Measurements from ENCODE around the gene HAGH.
A peak's percentile ranks its signal among the peaks of the same experiment; 100 is the strongest.

The HAGH gene

DNA sequence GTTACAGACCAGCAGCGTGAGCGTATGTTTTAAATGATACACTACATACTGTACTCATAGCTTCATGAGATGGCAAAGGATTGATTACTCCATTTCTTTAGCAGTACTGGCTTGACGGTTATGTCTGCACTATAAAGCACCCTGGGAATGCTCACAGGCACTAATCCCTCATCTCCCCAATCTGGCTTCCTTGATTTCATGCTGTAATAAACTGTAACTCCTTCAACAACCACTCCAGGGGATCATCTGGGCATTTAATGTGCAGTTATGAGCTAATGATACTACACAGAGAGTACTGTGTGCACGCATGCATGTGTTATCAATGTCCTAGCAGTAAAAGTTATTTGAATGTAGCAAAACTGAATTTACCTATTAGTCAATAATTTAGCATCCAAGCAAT lies 25.2 kb upstream of the HAGH start:
- Histone ChIP-seq H3K4me1 (ENCODE audit: control extremely low read depth in 1 of 4, control insufficient read depth in 4 of 4, insufficient read depth in 4 of 4, low read length in 3 of 4) (no peaks in the 10 kb centered on the region), H3K4me3 (ENCODE audit: control insufficient read depth in 1 of 7, extremely low read depth in 1 of 7, insufficient read depth in 4 of 7, low read depth in 2 of 7, low read length in 6 of 7) (no peak overlapping the region), H3K9me3 (ENCODE audit: control extremely low read depth in 1 of 5, control insufficient read depth in 4 of 5, insufficient read depth in 2 of 5, low read depth in 1 of 5, low read length in 4 of 5) (no peaks in the 10 kb centered on the region), H3K27ac (ENCODE audit: insufficient read depth in 1 of 2, low read depth in 1 of 2, low read length in 2 of 2, poor library complexity in 1 of 2, severe bottlenecking in 2 of 2) (no peak overlapping the region), H3K36me3 (ENCODE audit: control insufficient read depth in 4 of 4, insufficient read depth in 4 of 4, low read length in 3 of 4) (no peaks in the 10 kb centered on the region), H3K27me3 (replicated peaks in 2 of 5; ENCODE audit: control insufficient read depth in 4 of 5, insufficient read depth in 5 of 5, low read length in 4 of 5) (peaks cover 0 to 13% (median 9%) of the 10 kb centered on the region in 5 experiments)
- no peak for DNase-seq
- ChIA-PET POLR2A (interaction anchor here (0.6 kb wide), 1 partner anchor 212 kb away, joined by 4 read pairs; no protein-coding TSS in a partner anchor), CTCF (no interaction called here)
- WGBS (ENCODE audit: insufficient coverage), result no CpG with 5 or more reads among the region's 4 CpGs

- ChIA-PET POLR2A (no interaction called here), CTCF (interaction anchor here (1.5 kb wide), 1 partner anchor 35 kb away, joined by 3 read pairs; no protein-coding TSS in a partner anchor)
- 95% methylated on average over 7 of the region's 7 CpGs for WGBS (ENCODE audit: insufficient coverage)
- H3K27ac ChIP-seq (ENCODE audit: insufficient read depth in 1 of 2, low read depth in 1 of 2, low read length in 2 of 2, poor library complexity in 1 of 2, severe bottlenecking in 2 of 2), result no peak overlapping the region
- peaks cover 0 to 13% (median 7%) of the 10 kb centered on the region in 5 experiments for H3K27me3 ChIP-seq (replicated peaks in 2 of 5; ENCODE audit: control insufficient read depth in 4 of 5, insufficient read depth in 5 of 5, low read length in 4 of 5)
- no peak for DNase-seq
- no peak overlapping the region for H3K4me3 ChIP-seq (ENCODE audit: control insufficient read depth in 1 of 7, extremely low read depth in 1 of 7, insufficient read depth in 4 of 7, low read depth in 2 of 7, low read length in 6 of 7)
- no peaks in the 10 kb centered on the region for H3K36me3 ChIP-seq (ENCODE audit: control insufficient read depth in 4 of 4, insufficient read depth in 4 of 4, low read length in 3 of 4)
- no peaks in the 10 kb centered on the region for H3K4me1 ChIP-seq (ENCODE audit: control extremely low read depth in 1 of 4, control insufficient read depth in 4 of 4, insufficient read depth in 4 of 4, low read length in 3 of 4)
- H3K9me3 ChIP-seq (ENCODE audit: control extremely low read depth in 1 of 5, control insufficient read depth in 4 of 5, insufficient read depth in 2 of 5, low read depth in 1 of 5, low read length in 4 of 5), result no peaks in the 10 kb centered on the region
Observed at GRCh38 chr16:1850981-1851380, 24.4 kb upstream of the HAGH start.

DNA sequence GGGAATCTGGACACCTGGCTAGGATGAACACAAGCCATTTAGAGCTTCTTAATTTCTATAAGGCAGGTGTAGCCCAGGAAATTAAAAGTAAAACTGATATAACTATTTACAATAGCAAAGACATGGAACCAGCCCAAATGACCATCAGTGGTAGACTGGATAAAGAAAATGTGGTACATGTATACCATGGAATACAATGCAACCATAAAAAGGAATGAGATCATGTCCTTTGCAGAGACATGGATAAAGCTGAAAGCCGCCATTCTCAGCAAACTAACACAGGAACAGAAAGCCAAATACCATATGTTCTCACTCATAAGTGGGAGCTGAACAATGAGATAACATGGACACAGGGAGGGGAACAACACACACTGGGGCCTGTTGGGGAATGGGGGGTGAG lies 19.8 kb upstream of the HAGH start:
- H3K4me1 ChIP-seq (ENCODE audit: control extremely low read depth in 1 of 4, control insufficient read depth in 4 of 4, insufficient read depth in 4 of 4, low read length in 3 of 4), result no peaks in the 10 kb centered on the region
- peaks cover 0 to 3% (median 0%) of the 10 kb centered on the region in 5 experiments for H3K27me3 ChIP-seq (replicated peaks in 2 of 5; ENCODE audit: control insufficient read depth in 4 of 5, insufficient read depth in 5 of 5, low read length in 4 of 5)
- no CpG with 5 or more reads among the region's 1 CpG for WGBS (ENCODE audit: insufficient coverage)
- no peak overlapping the region for H3K4me3 ChIP-seq (ENCODE audit: control insufficient read depth in 1 of 7, extremely low read depth in 1 of 7, insufficient read depth in 4 of 7, low read depth in 2 of 7, low read length in 6 of 7)
- no peak overlapping the region for H3K27ac ChIP-seq (ENCODE audit: insufficient read depth in 1 of 2, low read depth in 1 of 2, low read length in 2 of 2, poor library complexity in 1 of 2, severe bottlenecking in 2 of 2)
- H3K9me3 ChIP-seq (ENCODE audit: control extremely low read depth in 1 of 5, control insufficient read depth in 4 of 5, insufficient read depth in 2 of 5, low read depth in 1 of 5, low read length in 4 of 5), result no peaks in the 10 kb centered on the region
- no peaks in the 10 kb centered on the region for H3K36me3 ChIP-seq (ENCODE audit: control insufficient read depth in 4 of 4, insufficient read depth in 4 of 4, low read length in 3 of 4)
- ChIA-PET CTCF (interaction anchor here (1.3 to 1.9 kb wide), 2 partner anchors 12 to 33 kb away, joined by 3 to 4 read pairs; no protein-coding TSS in a partner anchor), POLR2A (no interaction called here)
- no peak for DNase-seq

DNA sequence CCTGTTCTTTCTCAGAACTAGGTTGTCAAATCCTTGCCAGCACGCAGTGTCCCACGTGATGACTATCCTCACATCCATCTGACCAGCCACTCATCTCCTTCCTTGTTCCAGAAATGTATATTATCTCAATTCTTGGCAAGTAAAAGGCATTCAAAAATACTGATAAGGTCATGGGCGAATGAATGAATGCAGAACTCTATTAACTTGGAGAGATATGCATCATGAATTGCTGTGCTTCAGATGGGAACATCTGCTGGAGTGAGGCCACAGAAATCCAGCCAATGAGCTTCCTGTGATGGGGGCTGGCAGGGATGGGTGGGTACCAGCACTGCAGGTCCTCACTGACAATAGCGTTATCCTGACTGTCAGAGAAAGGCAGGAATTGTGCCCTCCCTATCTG lies 19.4 kb upstream of the HAGH start:
- Histone ChIP-seq H3K4me3 (ENCODE audit: control insufficient read depth in 1 of 7, extremely low read depth in 1 of 7, insufficient read depth in 4 of 7, low read depth in 2 of 7, low read length in 6 of 7) (no peak overlapping the region), H3K27ac (ENCODE audit: insufficient read depth in 1 of 2, low read depth in 1 of 2, low read length in 2 of 2, poor library complexity in 1 of 2, severe bottlenecking in 2 of 2) (no peak overlapping the region), H3K9me3 (ENCODE audit: control extremely low read depth in 1 of 5, control insufficient read depth in 4 of 5, insufficient read depth in 2 of 5, low read depth in 1 of 5, low read length in 4 of 5) (no peaks in the 10 kb centered on the region), H3K27me3 (replicated peaks in 2 of 5; ENCODE audit: control insufficient read depth in 4 of 5, insufficient read depth in 5 of 5, low read length in 4 of 5) (peaks cover 0 to 3% (median 0%) of the 10 kb centered on the region in 5 experiments), H3K4me1 (ENCODE audit: control extremely low read depth in 1 of 4, control insufficient read depth in 4 of 4, insufficient read depth in 4 of 4, low read length in 3 of 4) (no peaks in the 10 kb centered on the region), H3K36me3 (ENCODE audit: control insufficient read depth in 4 of 4, insufficient read depth in 4 of 4, low read length in 3 of 4) (no peaks in the 10 kb centered on the region)
- 86% methylated on average over 3 of the region's 4 CpGs for WGBS (ENCODE audit: insufficient coverage)
- CTCF ChIA-PET, result interaction anchor here (1.9 kb wide), 1 partner anchor 32 kb away, joined by 4 read pairs; no protein-coding TSS in a partner anchor
- POLR2A ChIA-PET, result no interaction called here
- DNase-seq, result no peak

GRCh38 chr16:1839554-1839953 lies 12.9 kb upstream of the HAGH start:
- Histone ChIP-seq H3K4me3 (ENCODE audit: control insufficient read depth in 1 of 7, extremely low read depth in 1 of 7, insufficient read depth in 4 of 7, low read depth in 2 of 7, low read length in 6 of 7) (no peak overlapping the region), H3K36me3 (ENCODE audit: control insufficient read depth in 4 of 4, insufficient read depth in 4 of 4, low read length in 3 of 4) (peaks cover 0 to 4% (median 0%) of the 10 kb centered on the region in 4 experiments), H3K27me3 (replicated peaks in 2 of 5; ENCODE audit: control insufficient read depth in 4 of 5, insufficient read depth in 5 of 5, low read length in 4 of 5) (no peaks in the 10 kb centered on the region), H3K27ac (ENCODE audit: insufficient read depth in 1 of 2, low read depth in 1 of 2, low read length in 2 of 2, poor library complexity in 1 of 2, severe bottlenecking in 2 of 2) (no peak overlapping the region), H3K4me1 (ENCODE audit: control extremely low read depth in 1 of 4, control insufficient read depth in 4 of 4, insufficient read depth in 4 of 4, low read length in 3 of 4) (no peaks in the 10 kb centered on the region), H3K9me3 (ENCODE audit: control extremely low read depth in 1 of 5, control insufficient read depth in 4 of 5, insufficient read depth in 2 of 5, low read depth in 1 of 5, low read length in 4 of 5) (no peaks in the 10 kb centered on the region)
- 93% methylated on average over 6 of the region's 9 CpGs for WGBS (ENCODE audit: insufficient coverage)
- POLR2A ChIA-PET, result no interaction called here
- CTCF ChIA-PET, result interaction anchor here (0.6 to 1.0 kb wide), 2 partner anchors 18 to 1734 kb away, joined by 3 to 5 read pairs; no protein-coding TSS in a partner anchor
- DNase-seq, result no peak

- no peaks in the 10 kb centered on the region for H3K27me3 ChIP-seq (replicated peaks in 2 of 5; ENCODE audit: control insufficient read depth in 4 of 5, insufficient read depth in 5 of 5, low read length in 4 of 5)
- no peaks in the 10 kb centered on the region for H3K9me3 ChIP-seq (ENCODE audit: control extremely low read depth in 1 of 5, control insufficient read depth in 4 of 5, insufficient read depth in 2 of 5, low read depth in 1 of 5, low read length in 4 of 5)
- H3K4me3 ChIP-seq (ENCODE audit: control insufficient read depth in 1 of 7, extremely low read depth in 1 of 7, insufficient read depth in 4 of 7, low read depth in 2 of 7, low read length in 6 of 7), result no peak overlapping the region
- peaks cover 5 to 12% (median 7%) of the 10 kb centered on the region in 4 experiments for H3K36me3 ChIP-seq (ENCODE audit: control insufficient read depth in 4 of 4, insufficient read depth in 4 of 4, low read length in 3 of 4)
- ChIA-PET POLR2A (no interaction called here), CTCF (interaction anchor here (1.5 kb wide), 1 partner anchor 11 kb away, joined by 4 read pairs; no protein-coding TSS in a partner anchor)
- H3K4me1 ChIP-seq (ENCODE audit: control extremely low read depth in 1 of 4, control insufficient read depth in 4 of 4, insufficient read depth in 4 of 4, low read length in 3 of 4), result peaks cover 0 to 4% (median 2%) of the 10 kb centered on the region in 4 experiments
- WGBS (ENCODE audit: insufficient coverage), result no CpG with 5 or more reads among the region's 5 CpGs
- DNase-seq, result no peak
- H3K27ac ChIP-seq (ENCODE audit: insufficient read depth in 1 of 2, low read depth in 1 of 2, low read length in 2 of 2, poor library complexity in 1 of 2, severe bottlenecking in 2 of 2), result no peak overlapping the region
Observed at GRCh38 chr16:1834096-1834495, 7.5 kb upstream of the HAGH start.

DNA sequence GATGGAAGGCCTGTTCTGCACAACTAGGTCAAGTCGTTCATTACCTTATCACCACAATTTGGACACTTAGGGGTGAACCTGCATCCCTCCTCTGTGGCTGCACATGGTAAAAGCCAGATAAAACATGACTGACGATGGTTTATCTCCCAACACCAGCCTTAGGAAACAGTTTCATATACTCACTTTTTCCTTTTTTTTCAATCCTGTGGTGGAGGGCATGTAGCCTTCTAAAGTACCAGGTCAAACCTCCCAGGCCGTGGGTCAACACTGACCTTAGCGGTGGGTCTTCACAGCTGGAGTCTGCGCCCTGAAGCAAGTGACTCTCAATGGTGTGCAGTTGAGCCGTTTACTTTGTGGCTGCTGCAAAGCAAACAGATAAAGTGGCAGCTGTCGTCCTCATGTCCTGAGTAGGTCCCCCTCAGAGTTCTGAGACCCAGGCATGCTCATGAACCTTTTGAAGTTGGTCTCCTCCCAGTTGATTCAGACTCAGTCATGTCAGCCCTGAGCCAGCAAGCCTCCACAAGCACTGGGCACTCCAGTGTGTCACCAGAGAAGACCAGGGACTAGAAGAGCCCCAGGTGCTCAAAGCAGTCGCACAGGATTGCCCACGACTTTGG lies 6.3 kb upstream of the HAGH start:
- H3K36me3 ChIP-seq (ENCODE audit: control insufficient read depth in 4 of 4, insufficient read depth in 4 of 4, low read length in 3 of 4), result peaks cover 5 to 12% (median 7%) of the 10 kb centered on the region in 4 experiments
- no peak overlapping the region for H3K27ac ChIP-seq (ENCODE audit: insufficient read depth in 1 of 2, low read depth in 1 of 2, low read length in 2 of 2, poor library complexity in 1 of 2, severe bottlenecking in 2 of 2)
- no peak overlapping the region for H3K4me3 ChIP-seq (ENCODE audit: control insufficient read depth in 1 of 7, extremely low read depth in 1 of 7, insufficient read depth in 4 of 7, low read depth in 2 of 7, low read length in 6 of 7)
- H3K9me3 ChIP-seq (ENCODE audit: control extremely low read depth in 1 of 5, control insufficient read depth in 4 of 5, insufficient read depth in 2 of 5, low read depth in 1 of 5, low read length in 4 of 5), result no peaks in the 10 kb centered on the region
- H3K4me1 ChIP-seq (ENCODE audit: control extremely low read depth in 1 of 4, control insufficient read depth in 4 of 4, insufficient read depth in 4 of 4, low read length in 3 of 4), result peaks cover 0 to 15% (median 11%) of the 10 kb centered on the region in 4 experiments
- CTCF ChIA-PET, result interaction anchor here (0.7 kb wide), 2 partner anchors 24 to 117 kb away, joined by 3 read pairs; no protein-coding TSS in a partner anchor
- POLR2A ChIA-PET, result no interaction called here
- H3K27me3 ChIP-seq (replicated peaks in 2 of 5; ENCODE audit: control insufficient read depth in 4 of 5, insufficient read depth in 5 of 5, low read length in 4 of 5), result no peaks in the 10 kb centered on the region
- WGBS (ENCODE audit: insufficient coverage), result 94% methylated on average over 8 of the region's 9 CpGs
- DNase-seq, result peak; percentile 22 to 72 (median 45)
